Activated naive CD4-positive, alpha-beta T cell treated with anti-CD3 and anti-CD28 coated beads for 36 hours (primary cell): ENCODE measurements around the gene KCTD18. TPM values are rescaled to one million over a fixed set of nuclear protein-coding genes. Genes with fewer than 3 reads are reported as not detected.

ENCODE experiments used
- CTCF ChIA-PET: fragments of 350-600 bp; sonication (Branson Sonifier 250); formaldehyde crosslinking; loops from one replicate; lab custom pipeline; 2021; ENCODE audit warnings: antibody characterized with exemption; lab: Charles Lee
- DNase-seq: peaks from one replicate; pipeline ENCODE4 v3.0.0-alpha.2; 2020
- H3K27ac Mint-ChIP-seq: one replicate; pipeline ENCODE4 v1.8.0; 2021; ENCODE audit warnings: mild to moderate bottlenecking, mixed read lengths
- H3K27me3 Mint-ChIP-seq: one replicate; pipeline ENCODE4 v1.8.0; 2021; ENCODE audit warnings: low read depth, mixed read lengths
- H3K36me3 Mint-ChIP-seq: one replicate; pipeline ENCODE4 v1.8.0; 2021; ENCODE audit warnings: low read depth, mixed read lengths
- H3K4me1 Mint-ChIP-seq: one replicate; pipeline ENCODE4 v1.8.0; 2021; ENCODE audit warnings: low read depth, mixed read lengths
- H3K4me3 Mint-ChIP-seq: one replicate; pipeline ENCODE4 v1.8.0; 2021; ENCODE audit warnings: mild to moderate bottlenecking, moderate library complexity, mixed read lengths
- H3K9me3 Mint-ChIP-seq: one replicate; pipeline ENCODE4 v1.8.0; 2021; ENCODE audit warnings: mixed read lengths
- intact Hi-C: fragments of 100-400 bp; cut with micrococcal nuclease; formaldehyde crosslinking; loops from one replicate; pipeline ENCODE4 v1.15.1; 2023
- total RNA-seq, 2 experiments: library from RNA; stranded (reverse); gene quantifications; one replicate each; pipeline ENCODE4 v1.2.3, GENCODE V29; 2021

Gene KCTD18
- total RNA-seq = 10 to 100 TPM in 1 of 2 experiments, 1 to 10 TPM in 1; 8.7 to 10.0 TPM

GRCh38 chr2:200509612-200510433 is at the start of gene KCTD18:
Gene KCTD18 (minus strand): TSS chr2:200510068. CDS start chr2:200507016, 3,052 bp downstream.
- no peaks in the 10 kb centered on the region for H3K27me3 Mint-ChIP-seq
- H3K9me3 Mint-ChIP-seq = no peaks in the 10 kb centered on the region
- peak; percentile 92 for DNase-seq
- peaks cover 3% of the 10 kb centered on the region for H3K36me3 Mint-ChIP-seq
- CTCF ChIA-PET = interaction anchor here (0.8 to 2.0 kb wide), 8 partner anchors 12 to 317 kb away, joined by 3 to 8 read pairs (median 3); partner anchors contain the start of gene SGO2
- H3K4me1 Mint-ChIP-seq = peaks cover 16% of the 10 kb centered on the region
- intact Hi-C loops = loop anchor here (1.0 to 5.0 kb wide), 3 partner anchors 16 to 192 kb away; partner anchors contain the start of gene SGO2
- H3K4me3 Mint-ChIP-seq = peak within 1 kb of the TSS; percentile 94
- peak within 1 kb of the TSS; percentile 79 for H3K27ac Mint-ChIP-seq

- CTCF ChIA-PET = no interaction called here
- no peaks in the 10 kb centered on the region for H3K4me1 Mint-ChIP-seq
Measured at GRCh38 chr2:200540793-200541192, 30.9 kb upstream of the KCTD18 start.

GRCh38 chr2:200538139-200538538 is 28.3 kb upstream of the KCTD18 start:
- no peak for DNase-seq
- Mint-ChIP-seq H3K4me3 (no peak overlapping the region), H3K27ac (no peak overlapping the region), H3K36me3 (peaks cover 30% of the 10 kb centered on the region), H3K9me3 (peaks cover 2% of the 10 kb centered on the region), H3K27me3 (no peaks in the 10 kb centered on the region), H3K4me1 (no peaks in the 10 kb centered on the region)
- intact Hi-C loops = loop anchor here (2.0 kb wide), 1 partner anchor 17 kb away; no protein-coding TSS in a partner anchor
- CTCF ChIA-PET = interaction anchor here (0.8 kb wide), 1 partner anchor 150 kb away, joined by 4 read pairs; no protein-coding TSS in a partner anchor

More at GRCh38 chr2:200540793-200541192, 30.9 kb upstream of the KCTD18 start:
- peaks cover 2% of the 10 kb centered on the region for H3K9me3 Mint-ChIP-seq
- DNase-seq = no peak
- intact Hi-C loops = no loop called here
- peaks cover 39% of the 10 kb centered on the region for H3K36me3 Mint-ChIP-seq
- H3K27me3 Mint-ChIP-seq = no peaks in the 10 kb centered on the region
- no peak overlapping the region for H3K4me3 Mint-ChIP-seq
- H3K27ac Mint-ChIP-seq = no peak overlapping the region

- no peaks in the 10 kb centered on the region for H3K4me1 Mint-ChIP-seq
- H3K27me3 Mint-ChIP-seq = no peaks in the 10 kb centered on the region
- intact Hi-C loops = no loop called here
- no peak overlapping the region for H3K27ac Mint-ChIP-seq
- no peak for DNase-seq
- CTCF ChIA-PET = interaction anchor here (0.8 kb wide), 1 partner anchor 51 kb away, joined by 3 read pairs; no protein-coding TSS in a partner anchor
- H3K36me3 Mint-ChIP-seq = peaks cover 5% of the 10 kb centered on the region
- no peak overlapping the region for H3K4me3 Mint-ChIP-seq
- H3K9me3 Mint-ChIP-seq = no peaks in the 10 kb centered on the region
Measured at GRCh38 chr2:200534572-200534971, 24.7 kb upstream of the KCTD18 start.

- intact Hi-C loops = no loop called here
- Mint-ChIP-seq H3K36me3 (peaks cover 3% of the 10 kb centered on the region), H3K27ac (no peak overlapping the region), H3K4me1 (no peaks in the 10 kb centered on the region), H3K9me3 (no peaks in the 10 kb centered on the region), H3K4me3 (no peak overlapping the region), H3K27me3 (no peaks in the 10 kb centered on the region)
- DNase-seq = no peak
- CTCF ChIA-PET = interaction anchor here (0.6 kb wide), 1 partner anchor 165 kb away, joined by 3 read pairs; no protein-coding TSS in a partner anchor
Measured at GRCh38 chr2:200533754-200534153, 23.9 kb upstream of the KCTD18 start.

GRCh38 chr2:200528228-200528627 is 18.4 kb upstream of the KCTD18 start:
- intact Hi-C loops = loop anchor here (5.0 kb wide), 1 partner anchor 434 kb away; the partner anchor contains the start of gene ORC2
- Mint-ChIP-seq H3K27ac (no peak overlapping the region), H3K36me3 (no peaks in the 10 kb centered on the region), H3K4me1 (peaks cover 17% of the 10 kb centered on the region), H3K4me3 (no peak overlapping the region), H3K27me3 (no peaks in the 10 kb centered on the region), H3K9me3 (no peaks in the 10 kb centered on the region)
- CTCF ChIA-PET = no interaction called here
- DNase-seq = no peak

- intact Hi-C loops = loop anchor here (1.0 to 5.0 kb wide), 11 partner anchors 11 to 707 kb away; partner anchors contain the start of genes BZW1, C2orf69, CLK1 and KCTD18
- Mint-ChIP-seq H3K9me3 (no peaks in the 10 kb centered on the region), H3K4me1 (peaks cover 17% of the 10 kb centered on the region), H3K36me3 (no peaks in the 10 kb centered on the region), H3K27me3 (no peaks in the 10 kb centered on the region), H3K4me3 (peak within 1 kb of the TSS; percentile 90), H3K27ac (peak within 1 kb of the TSS; percentile 84)
- CTCF ChIA-PET = interaction anchor here (0.5 to 1.7 kb wide), 7 partner anchors 16 to 344 kb away, joined by 3 to 5 read pairs (median 4); partner anchors contain the start of gene KCTD18
- DNase-seq = peak; percentile 98
Measured at GRCh38 chr2:200525882-200526651, 16.2 kb upstream of the KCTD18 start, which contains the start of gene SGO2. Gene SGO2 (plus strand): TSS chr2:200526207. CDS start chr2:200532976, 6,769 bp downstream.

- Mint-ChIP-seq H3K27ac (peak overlapping the region; percentile 67), H3K27me3 (no peaks in the 10 kb centered on the region), H3K4me1 (peaks cover 17% of the 10 kb centered on the region), H3K36me3 (no peaks in the 10 kb centered on the region), H3K9me3 (no peaks in the 10 kb centered on the region), H3K4me3 (peak overlapping the region; percentile 90)
- intact Hi-C loops = loop anchor here (1.0 to 5.0 kb wide), 2 partner anchors 10 to 437 kb away; partner anchors contain the start of gene ORC2
- no peak for DNase-seq
- CTCF ChIA-PET = interaction anchor here (0.5 to 1.7 kb wide), 7 partner anchors 16 to 344 kb away, joined by 3 to 5 read pairs (median 4); partner anchors contain the start of gene KCTD18
Measured at GRCh38 chr2:200525551-200525881, 15.6 kb upstream of the KCTD18 start.

- no peak for DNase-seq
- Mint-ChIP-seq H3K27ac (no peak overlapping the region), H3K36me3 (no peaks in the 10 kb centered on the region), H3K4me1 (peaks cover 17% of the 10 kb centered on the region), H3K27me3 (no peaks in the 10 kb centered on the region), H3K9me3 (no peaks in the 10 kb centered on the region), H3K4me3 (no peak overlapping the region)
- intact Hi-C loops = loop anchor here (1.0 to 5.0 kb wide), 2 partner anchors 10 to 437 kb away; partner anchors contain the start of gene ORC2
- CTCF ChIA-PET = interaction anchor here (1.3 to 1.7 kb wide), 3 partner anchors 40 to 211 kb away, joined by 3 to 5 read pairs (median 4); no protein-coding TSS in a partner anchor
Measured at GRCh38 chr2:200525066-200525465, 15.2 kb upstream of the KCTD18 start.

GRCh38 chr2:200523604-200524003 is 13.7 kb upstream of the KCTD18 start:
- H3K4me1 Mint-ChIP-seq = peaks cover 17% of the 10 kb centered on the region
- intact Hi-C loops = no loop called here
- no peak overlapping the region for H3K27ac Mint-ChIP-seq
- no peaks in the 10 kb centered on the region for H3K27me3 Mint-ChIP-seq
- no peak overlapping the region for H3K4me3 Mint-ChIP-seq
- DNase-seq = no peak
- H3K36me3 Mint-ChIP-seq = no peaks in the 10 kb centered on the region
- no peaks in the 10 kb centered on the region for H3K9me3 Mint-ChIP-seq
- CTCF ChIA-PET = interaction anchor here (1.5 kb wide), 1 partner anchor 12 kb away, joined by 3 read pairs; no protein-coding TSS in a partner anchor

GRCh38 chr2:200523158-200523557 is 13.3 kb upstream of the KCTD18 start:
- peaks cover 16% of the 10 kb centered on the region for H3K4me1 Mint-ChIP-seq
- intact Hi-C loops = no loop called here
- no peaks in the 10 kb centered on the region for H3K9me3 Mint-ChIP-seq
- CTCF ChIA-PET = interaction anchor here (1.5 kb wide), 1 partner anchor 12 kb away, joined by 3 read pairs; no protein-coding TSS in a partner anchor
- H3K4me3 Mint-ChIP-seq = no peak overlapping the region
- no peaks in the 10 kb centered on the region for H3K27me3 Mint-ChIP-seq
- no peak overlapping the region for H3K27ac Mint-ChIP-seq
- no peaks in the 10 kb centered on the region for H3K36me3 Mint-ChIP-seq
- no peak for DNase-seq
